ENCODE measurements around the gene EXD3. TPM values are rescaled to one million over a fixed set of nuclear protein-coding genes. Genes with fewer than 3 reads are reported as not detected.

EXD3 gene
- total and polyA plus RNA-seq, 2 of the 4 experiments (the other 2 are of a cell fraction): 1.1 to 7.4 TPM

DNA sequence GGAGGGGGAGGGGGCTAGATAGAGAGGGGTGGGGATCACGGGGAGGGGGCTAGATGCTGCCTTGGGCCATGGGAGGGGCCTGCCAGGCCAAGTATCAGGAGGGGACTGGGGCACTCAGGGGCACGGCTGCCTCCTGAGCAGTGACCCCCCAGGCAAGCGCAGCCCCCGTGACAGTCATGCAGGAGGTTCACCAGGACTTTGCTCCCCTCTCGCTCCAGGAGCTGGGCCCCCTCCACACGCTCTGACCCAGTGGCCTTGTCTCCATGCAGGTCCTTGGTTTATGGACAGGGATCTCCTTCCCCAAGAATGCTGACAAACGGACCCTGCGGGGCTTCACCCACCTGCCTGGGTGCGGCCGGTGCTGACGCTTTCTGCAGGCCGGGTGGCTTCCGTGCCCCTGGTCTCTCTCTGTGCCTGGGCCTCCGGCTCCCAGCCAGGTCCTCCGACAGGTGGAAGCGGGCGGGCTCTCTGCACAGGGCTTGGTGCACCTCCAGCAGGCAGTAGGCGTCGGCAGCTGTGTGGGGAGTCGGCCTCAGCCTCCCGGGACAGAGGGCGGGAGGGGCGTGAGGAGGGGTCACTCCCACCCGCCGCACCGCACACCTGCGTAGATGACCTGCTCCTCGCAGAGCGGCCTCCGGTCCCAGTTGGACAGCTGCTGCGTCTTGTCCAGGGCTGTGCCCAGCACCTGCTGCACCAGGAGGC, 74.0 kb downstream of the EXD3 start:
- ChIA-PET CTCF (no interaction called here), POLR2A (ENCODE audit: unreplicated experiment) (no interaction called here)
- H2BK20ac ChIP-seq (ENCODE audit: low read depth, low read length): no peak overlapping the region
- 94% methylated on average over 16 of the region's 31 CpGs; no CpG with 5 or more reads in 1 of the 2 experiments for WGBS, 2 experiments (ENCODE audit: extremely low coverage in 2 of 2, insufficient read length in 1 of 2)
- no peak overlapping the region for H2BK120ac ChIP-seq (ENCODE audit: low read depth, low read length)
- ATAC-seq (ENCODE audit: low read depth) (no peak), DNase-seq (no peak)
- H2AFZ ChIP-seq (replicated peaks; ENCODE audit: low read length, poor library complexity): no peak overlapping the region
- H3K79me1 ChIP-seq (ENCODE audit: low read depth in 1 of 2, low read length in 2 of 2): no peaks in the 10 kb centered on the region
- H3K9me1 ChIP-seq (ENCODE audit: insufficient read depth, low read length): no peaks in the 10 kb centered on the region
- peaks cover 2% of the 10 kb centered on the region; the same call in 1 of the 2 replicates for H3K36me3 ChIP-seq (ENCODE audit: control insufficient read depth, insufficient read depth, low read length)
- no peak overlapping the region for H3K4me3 ChIP-seq (ENCODE audit: insufficient read depth, low read depth, low read length)
- H3K9ac ChIP-seq (ENCODE audit: low read depth, low read length): no peak overlapping the region
- H3K56ac ChIP-seq (ENCODE audit: extremely low read depth, insufficient read depth, low read length): no peak overlapping the region
- H3K18ac ChIP-seq (ENCODE audit: low read depth, low read length): no peak overlapping the region
- no peak overlapping the region for H2BK5ac ChIP-seq (ENCODE audit: low read depth, low read length, poor library complexity, severe bottlenecking)
- no peaks in the 10 kb centered on the region for H3K27me3 ChIP-seq (ENCODE audit: control insufficient read depth, insufficient read depth, low read length)
- H2AK5ac ChIP-seq (ENCODE audit: low read depth, low read length): no peak overlapping the region
- BruUV-seq (replicated peaks): no TSS peak
- intact Hi-C loops (cut with micrococcal nuclease): no loop called here
- H4K20me1 ChIP-seq (ENCODE audit: insufficient read depth, low read length): no peaks in the 10 kb centered on the region
- in situ Hi-C loops (cut with MboI; ENCODE audit: low sequenced_read_pairs): no loop called here
- H3K4ac ChIP-seq (ENCODE audit: low read depth, low read length): no peak overlapping the region
- no peak overlapping the region for H3K27ac ChIP-seq (ENCODE audit: insufficient read depth, low read length)
- H3K23ac ChIP-seq (ENCODE audit: low read depth, low read length): no peak overlapping the region
- H2AK9ac ChIP-seq (replicated peaks; ENCODE audit: low read depth, low read length, poor library complexity): no peak overlapping the region
- no peak overlapping the region for H4K8ac ChIP-seq (ENCODE audit: low read depth in 2 of 2, low read length in 2 of 2)
- H3K4me2 ChIP-seq (ENCODE audit: low read depth, low read length): no peak overlapping the region
- no peak overlapping the region for H4K5ac ChIP-seq (ENCODE audit: low read depth, low read length)
- no peak overlapping the region for H4K91ac ChIP-seq (ENCODE audit: insufficient read depth, low read depth, low read length)
- no peak overlapping the region for H2BK15ac ChIP-seq (ENCODE audit: low read depth, low read length)
- no peak overlapping the region for H3K14ac ChIP-seq (replicated peaks; ENCODE audit: low read depth, low read length)
- H3K9me3 ChIP-seq (ENCODE audit: control insufficient read depth, insufficient read depth, low read length): peaks cover 14% of the 10 kb centered on the region
- H3K4me1 ChIP-seq (ENCODE audit: control insufficient read depth, insufficient read depth, low read length): no peaks in the 10 kb centered on the region
- dilution Hi-C loops (cut with HindIII; ENCODE audit: low sequenced_read_pairs, unreplicated experiment): no loop called here
- TF ChIP-seq SMC3 (IDR thresholded peaks at IDR 0.05; ENCODE audit: low read depth, low read length): no peak
- TF ChIP-seq RCOR1 (IDR thresholded peaks at IDR 0.05; ENCODE audit: insufficient replicate concordance, low read length): no peak
- TF ChIP-seq MAZ (IDR thresholded peaks at IDR 0.05; ENCODE audit: borderline replicate concordance, low read depth, low read length): no peak
- no peak for TF ChIP-seq CHD1 (IDR thresholded peaks at IDR 0.05; ENCODE audit: low read depth, low read length)
- no peak for TF ChIP-seq RAD21 (IDR thresholded peaks at IDR 0.05; ENCODE audit: low read length)
- TF ChIP-seq POLR2A (IDR thresholded peaks at IDR 0.05; ENCODE audit: low read depth, low read length): no peak
- TF ChIP-seq FOS (IDR thresholded peaks at IDR 0.05; ENCODE audit: low read depth, low read length): no peak
- TF ChIP-seq, protein P1, sequence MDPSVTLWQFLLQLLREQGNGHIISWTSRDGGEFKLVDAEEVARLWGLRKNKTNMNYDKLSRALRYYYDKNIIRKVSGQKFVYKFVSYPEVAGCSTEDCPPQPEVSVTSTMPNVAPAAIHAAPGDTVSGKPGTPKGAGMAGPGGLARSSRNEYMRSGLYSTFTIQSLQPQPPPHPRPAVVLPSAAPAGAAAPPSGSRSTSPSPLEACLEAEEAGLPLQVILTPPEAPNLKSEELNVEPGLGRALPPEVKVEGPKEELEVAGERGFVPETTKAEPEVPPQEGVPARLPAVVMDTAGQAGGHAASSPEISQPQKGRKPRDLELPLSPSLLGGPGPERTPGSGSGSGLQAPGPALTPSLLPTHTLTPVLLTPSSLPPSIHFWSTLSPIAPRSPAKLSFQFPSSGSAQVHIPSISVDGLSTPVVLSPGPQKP (IDR thresholded peaks at IDR 0.05; ENCODE audit: borderline replicate concordance, low read depth, low read length): no peak
- TF ChIP-seq MAFK (IDR thresholded peaks at IDR 0.05; ENCODE audit: low read depth, low read length): no peak
- no peak for TF ChIP-seq NFE2L2 (IDR thresholded peaks at IDR 0.05; ENCODE audit: low read depth, low read length)
- no peak for TF ChIP-seq RFX5 (IDR thresholded peaks at IDR 0.05; ENCODE audit: low read depth, low read length)
- no peak for TF ChIP-seq MXI1 (IDR thresholded peaks at IDR 0.05; ENCODE audit: borderline replicate concordance, low read depth, low read length)
- TF ChIP-seq CEBPB (IDR thresholded peaks at IDR 0.05; ENCODE audit: low read depth, low read length): no peak
- TF ChIP-seq BHLHE40 (IDR thresholded peaks at IDR 0.05; ENCODE audit: low read depth, low read length): no peak
- TF ChIP-seq, protein P2, sequence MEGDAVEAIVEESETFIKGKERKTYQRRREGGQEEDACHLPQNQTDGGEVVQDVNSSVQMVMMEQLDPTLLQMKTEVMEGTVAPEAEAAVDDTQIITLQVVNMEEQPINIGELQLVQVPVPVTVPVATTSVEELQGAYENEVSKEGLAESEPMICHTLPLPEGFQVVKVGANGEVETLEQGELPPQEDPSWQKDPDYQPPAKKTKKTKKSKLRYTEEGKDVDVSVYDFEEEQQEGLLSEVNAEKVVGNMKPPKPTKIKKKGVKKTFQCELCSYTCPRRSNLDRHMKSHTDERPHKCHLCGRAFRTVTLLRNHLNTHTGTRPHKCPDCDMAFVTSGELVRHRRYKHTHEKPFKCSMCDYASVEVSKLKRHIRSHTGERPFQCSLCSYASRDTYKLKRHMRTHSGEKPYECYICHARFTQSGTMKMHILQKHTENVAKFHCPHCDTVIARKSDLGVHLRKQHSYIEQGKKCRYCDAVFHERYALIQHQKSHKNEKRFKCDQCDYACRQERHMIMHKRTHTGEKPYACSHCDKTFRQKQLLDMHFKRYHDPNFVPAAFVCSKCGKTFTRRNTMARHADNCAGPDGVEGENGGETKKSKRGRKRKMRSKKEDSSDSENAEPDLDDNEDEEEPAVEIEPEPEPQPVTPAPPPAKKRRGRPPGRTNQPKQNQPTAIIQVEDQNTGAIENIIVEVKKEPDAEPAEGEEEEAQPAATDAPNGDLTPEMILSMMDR (conservative IDR thresholded peaks at IDR 0.05; ENCODE audit: low read depth, low read length): no peak
- TF ChIP-seq, protein P3, sequence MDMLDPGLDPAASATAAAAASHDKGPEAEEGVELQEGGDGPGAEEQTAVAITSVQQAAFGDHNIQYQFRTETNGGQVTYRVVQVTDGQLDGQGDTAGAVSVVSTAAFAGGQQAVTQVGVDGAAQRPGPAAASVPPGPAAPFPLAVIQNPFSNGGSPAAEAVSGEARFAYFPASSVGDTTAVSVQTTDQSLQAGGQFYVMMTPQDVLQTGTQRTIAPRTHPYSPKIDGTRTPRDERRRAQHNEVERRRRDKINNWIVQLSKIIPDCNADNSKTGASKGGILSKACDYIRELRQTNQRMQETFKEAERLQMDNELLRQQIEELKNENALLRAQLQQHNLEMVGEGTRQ (IDR thresholded peaks at IDR 0.05; ENCODE audit: low read depth, low read length): no peak

Data from IMR-90 (cell line).